K562 (cell line): ENCODE results near the gene SRPK1. TPM values are rescaled to one million over a fixed set of nuclear protein-coding genes. Genes with fewer than 3 reads are reported as not detected.

ENCODE experiments used
- ATAC-seq: fragments of 200-7000 bp; cut with Tn5 transposase; 3 replicates; pipeline ENCODE4 v1.9.1; 2020; ENCODE audit warnings: moderate library complexity
- BruUV-seq: library from RNA; stranded (reverse); fragments of 400-500 nt; replicated peaks from 2 replicates; lab custom pipeline; 2021; lab: Mats Ljungman, UMichigan
- CTCF ChIA-PET: fragments of 300-600 bp; formaldehyde crosslinking; extraction: SDS; loops from one replicate; lab custom pipeline; 2021; ENCODE audit warnings: low intra/inter-chr PET ratio; lab: Yijun Ruan, JAX
- POLR2A ChIA-PET: fragments of 300-600, 350-650 bp; sonication (Branson Sonifier 250); formaldehyde crosslinking; extraction: SDS; loops from one replicate; lab custom pipeline; 2021; ENCODE audit warnings: antibody characterized with exemption, inconsistent platforms; lab: Yijun Ruan, JAX
- DNase-seq, 4 experiments: peaks; one replicate each; pipeline versions ENCODE4 v3.0.0 to v3.0.0-alpha.2; 2011 to 2018; ENCODE audit warnings: low spot score in 3 of 4, mixed read lengths in 3 of 4; ENCODE audit errors: extremely low read depth in 1 of 4
- FAIRE-seq: peaks from 2 replicates; lab custom pipeline; 2011; peaks lifted over from hg19 to GRCh38; lab: Jason Lieb, UNC
- H2AFZ ChIP-seq: 2 replicates; pipeline ENCODE4 v1.6.0; 2011; ENCODE audit warnings: low read depth, low read length, control low read depth, inconsistent platforms
- H3K27ac ChIP-seq: fragments of 200-600 bp; 3 replicates; pipeline ENCODE4 v1.8.0; 2011; ENCODE audit warnings: low read depth, mild to moderate bottlenecking, control low read depth, inconsistent platforms, low read length, moderate library complexity, mixed read lengths; ENCODE audit errors: extremely low read depth
- H3K27me3 ChIP-seq, 2 experiments: fragments of 300-600 bp in 1 of 2; 2 replicates in 1 of 2; 3 replicates in 1 of 2; pipeline versions ENCODE4 v1.6.0 to v1.8.0; 2011; ENCODE audit warnings: inconsistent platforms in 2 of 2, low read length in 2 of 2, mild to moderate bottlenecking in 1 of 2, mixed read lengths in 1 of 2, moderate library complexity in 1 of 2; ENCODE audit not compliant: control insufficient read depth in 2 of 2, insufficient read depth in 2 of 2
- H3K36me3 ChIP-seq: fragments of 300-600 bp; 3 replicates; pipeline ENCODE4 v1.8.0; 2011; ENCODE audit warnings: mild to moderate bottlenecking, low read length, inconsistent platforms; ENCODE audit not compliant: control insufficient read depth, insufficient read depth
- H3K4me1 ChIP-seq, 2 experiments: fragments of 200-600 bp in 1 of 2; replicated peaks in 1 of 2; 2 replicates in 1 of 2; 3 replicates in 1 of 2; pipeline versions ENCODE4 v1.5.1 to v1.8.0; 2011; ENCODE audit warnings: inconsistent platforms in 2 of 2, low read length in 2 of 2, mild to moderate bottlenecking in 1 of 2, mixed read lengths in 1 of 2, moderate library complexity in 1 of 2; ENCODE audit not compliant: control insufficient read depth in 2 of 2, insufficient read depth in 2 of 2
- H3K4me2 ChIP-seq: 2 replicates; pipeline ENCODE4 v1.6.1; 2011; ENCODE audit warnings: low read length, control low read depth, inconsistent platforms, mixed read lengths; ENCODE audit not compliant: insufficient read depth
- H3K4me3 ChIP-seq: fragments of 200-600 bp; sonication (generic), shearing (Covaris generic); 2 replicates; pipeline ENCODE4 v1.5.1; 2016; ENCODE audit warnings: control low read depth, inconsistent platforms
- H3K79me2 ChIP-seq: fragments of 200-600 bp; 3 replicates; pipeline ENCODE4 v1.8.0; 2011; ENCODE audit warnings: low read length, inconsistent platforms; ENCODE audit not compliant: control insufficient read depth, insufficient read depth
- H3K9ac ChIP-seq, 2 experiments: 2 replicates each; pipeline versions ENCODE4 v1.6.0 to v1.6.1; 2011; ENCODE audit warnings: low read depth in 2 of 2, low read length in 2 of 2, control low read depth in 1 of 2, inconsistent platforms in 1 of 2, mild to moderate bottlenecking in 1 of 2, mixed read lengths in 1 of 2; ENCODE audit not compliant: insufficient read depth in 1 of 2
- H3K9me1 ChIP-seq: one replicate; pipeline ENCODE4 v1.6.0; 2011; ENCODE audit warnings: inconsistent platforms, mild to moderate bottlenecking, low read length, moderate library complexity; ENCODE audit not compliant: control insufficient read depth, insufficient read depth
- H3K9me3 ChIP-seq: replicated peaks from 2 replicates; pipeline ENCODE4 v1.5.1; 2011; ENCODE audit warnings: low read depth, low read length, inconsistent platforms; ENCODE audit not compliant: control insufficient read depth, insufficient read depth
- H4K20me1 ChIP-seq: replicated peaks from 2 replicates; pipeline ENCODE4 v1.6.1; 2011; ENCODE audit warnings: low read length, inconsistent platforms, mixed read lengths; ENCODE audit not compliant: control insufficient read depth, insufficient read depth
- CBX2 ChIP-seq: fragments of 200-600 bp; sonication (generic); IDR thresholded peaks from one replicate; pipeline ENCODE4 v1.6.1; 2012; ENCODE audit warnings: mild to moderate bottlenecking, low read length, inconsistent platforms; ENCODE audit not compliant: insufficient read depth, poor library complexity, severe bottlenecking
- CEBPB ChIP-seq: fragments of 450-650 bp; IDR thresholded peaks from 2 replicates; pipeline ENCODE4 v1.6.1; 2016; ENCODE audit warnings: missing genetic modification characterization, missing compliant biosample characterization
- EHMT2 ChIP-seq: fragments of 450-650 bp; IDR thresholded peaks from 2 replicates; pipeline ENCODE4 v1.6.1; 2018; ENCODE audit warnings: antibody characterized with exemption
- FUS ChIP-seq: fragments of 200-400 bp; formaldehyde crosslinking; optimal IDR thresholded peaks from 2 replicates; pipeline ENCODE3; 2017; ENCODE audit warnings: low read depth, low read length
- HCFC1 ChIP-seq: IDR thresholded peaks from 2 replicates; pipeline ENCODE4 v1.6.1; 2012; ENCODE audit warnings: low read depth, low read length, improper control_type of control experiment
- HNRNPL ChIP-seq: fragments of 200-400 bp; formaldehyde crosslinking; IDR thresholded peaks from 2 replicates; pipeline ENCODE4 v1.6.1; 2017; ENCODE audit warnings: low read depth, mild to moderate bottlenecking, low read length
- LARP7 ChIP-seq: fragments of 450-650 bp; IDR thresholded peaks from 2 replicates; pipeline ENCODE4 v1.6.1; 2016
- LCOR ChIP-seq: sonication (generic); formaldehyde crosslinking; IDR thresholded peaks from 2 replicates; pipeline ENCODE4 v1.8.0; 2022; ENCODE audit warnings: mild to moderate bottlenecking, missing genetic modification reagents
- MCM5 ChIP-seq: fragments of 450-650 bp; IDR thresholded peaks from 2 replicates; pipeline ENCODE4 v1.6.1; 2016; ENCODE audit warnings: low read depth
- MIER1 ChIP-seq: fragments of 450-650 bp; IDR thresholded peaks from 2 replicates; pipeline ENCODE4 v1.6.1; 2016; ENCODE audit warnings: antibody characterized with exemption, mild to moderate bottlenecking, low read depth
- NFYB ChIP-seq: IDR thresholded peaks from 2 replicates; pipeline ENCODE4 v1.6.1; 2011; ENCODE audit warnings: mild to moderate bottlenecking, moderate library complexity; ENCODE audit not compliant: insufficient read length; ENCODE audit errors: extremely low read depth
- PCBP1 ChIP-seq: fragments of 200-400 bp; formaldehyde crosslinking; IDR thresholded peaks from 2 replicates; pipeline ENCODE4 v1.6.1; 2018; ENCODE audit warnings: mild to moderate bottlenecking, low read depth, low read length; ENCODE audit not compliant: poor library complexity, severe bottlenecking
- RBM25 ChIP-seq: fragments of 200-400 bp; formaldehyde crosslinking; IDR thresholded peaks from 2 replicates; pipeline ENCODE4 v1.6.1; 2018; ENCODE audit warnings: low read length, low read depth, moderate library complexity; ENCODE audit not compliant: severe bottlenecking
- XRCC4 ChIP-seq: IDR thresholded peaks from one replicate; pipeline ENCODE4 v1.6.1; 2011; ENCODE audit not compliant: insufficient read depth, insufficient read length; ENCODE audit errors: extremely low read depth
- ZKSCAN1 ChIP-seq: fragments of 150-350 bp; IDR thresholded peaks from 2 replicates; pipeline ENCODE4 v1.6.1; 2016; ENCODE audit warnings: low read depth, low read length
- ZNF282 ChIP-seq: sonication (generic); formaldehyde crosslinking; IDR thresholded peaks from 2 replicates; pipeline ENCODE4 v1.8.1; 2023; ENCODE audit warnings: missing genetic modification reagents
- ZNF561 ChIP-seq: fragments of 450-650 bp; formaldehyde crosslinking; conservative IDR thresholded peaks from 2 replicates; pipeline ENCODE4 v1.4.0; 2020; ENCODE audit warnings: mild to moderate bottlenecking, moderate library complexity
- ZNF584 ChIP-seq: fragments of 200-800 bp; sonication (Bioruptor generic); IDR thresholded peaks from 2 replicates; pipeline ENCODE4 v1.6.1; 2016; ENCODE audit warnings: low read depth, mild to moderate bottlenecking, missing genetic modification characterization, missing compliant biosample characterization
- in situ Hi-C: fragments of 300-500 bp; cut with MboI; formaldehyde crosslinking; loops from 4 replicates; pipeline ENCODE4 v1.15.0; 2018; ENCODE audit warnings: inconsistent platforms, mixed read lengths
- intact Hi-C: fragments of 100-400 bp; cut with micrococcal nuclease; formaldehyde crosslinking; loops from 2 replicates; pipeline ENCODE4 v1.14.2; 2022
- polyA plus RNA-seq, 8 experiments: library from polyadenylated mRNA; depleted of rRNA in 4 of 8; stranded (reverse) in 5 of 8; unstranded in 3 of 8; fragments of >200 nt; fragmentation: Nextera tagmentation in 2 of 8; fragmentation: Illumina TruSeq in 1 of 8; extraction: Ambion mirVana in 2 of 8; extraction: Trizol in 1 of 8; gene quantifications; 2 replicates each; pipeline versions ENCODE4 v1.2.1 to v1.2.3, GENCODE V29; 2011 to 2014; ENCODE audit warnings: inconsistent platforms in 1 of 8, missing spikeins in 1 of 8
- total RNA-seq, 7 experiments: library from RNA; depleted of rRNA in 6 of 7; stranded (reverse); fragments of >200 nt in 6 of 7; fragmentation: Illumina TruSeq in 2 of 7; extraction: Trizol in 2 of 7; gene quantifications; 2 replicates each; pipeline versions ENCODE4 v1.2.1 to v1.2.3, GENCODE V29; 2011 to 2021; ENCODE audit warnings: low replicate concordance in 1 of 7
- TF ChIP-seq, protein P1 (sequence below): fragments of 450-650 bp; formaldehyde crosslinking; IDR thresholded peaks from 2 replicates; pipeline ENCODE4 v1.4.0; 2022; ENCODE audit warnings: missing genetic modification characterization
- TF ChIP-seq, protein P2 (sequence below): fragments of 250-450 bp; sonication (Bioruptor Pico); IDR thresholded peaks from 2 replicates; pipeline ENCODE4 v1.6.1; 2021; ENCODE audit warnings: mild to moderate bottlenecking
- TF ChIP-seq, protein P3 (sequence below): fragments of 450-650 bp; IDR thresholded peaks from 2 replicates; pipeline ENCODE4 v1.6.1; 2016; ENCODE audit warnings: low read depth, mild to moderate bottlenecking, moderate library complexity
- TF ChIP-seq, protein P4 (sequence below), 3 experiments: IDR thresholded peaks in 2 of 3; conservative IDR thresholded peaks in 1 of 3; 2 replicates each; pipeline ENCODE4 v1.5.1; 2011 to 2012; ENCODE audit warnings: low read length in 3 of 3, mild to moderate bottlenecking in 3 of 3, control low read depth in 2 of 3, improper control_type of control experiment in 1 of 3, inconsistent platforms in 1 of 3, low read depth in 1 of 3, mixed read lengths in 1 of 3, moderate library complexity in 1 of 3; ENCODE audit not compliant: insufficient read depth in 2 of 3

Gene SRPK1
- total and polyA plus RNA-seq, 9 of the 15 experiments (the other 6 are each of a cell fraction or from before 2014, with no cell fraction given) = 99.6 to 185 (median 159) TPM

DNA sequence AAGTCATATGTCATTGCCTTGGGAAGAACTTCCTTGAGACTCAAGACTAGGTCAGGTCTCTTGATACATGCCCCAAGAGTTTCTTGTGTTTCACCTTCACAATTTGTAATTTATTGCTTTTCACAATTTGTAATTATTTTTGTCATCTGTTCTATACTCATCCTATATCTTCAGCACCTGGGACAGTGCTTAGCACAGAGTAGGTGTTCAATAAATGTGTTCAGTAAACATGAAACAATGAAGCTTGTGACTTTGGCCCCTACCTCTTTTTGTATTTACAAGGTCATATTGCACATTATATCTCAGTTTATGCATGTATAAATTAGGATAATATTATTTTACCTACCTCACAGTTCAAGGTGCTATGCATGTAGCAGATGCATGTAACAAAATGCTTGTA is 21.5 kb upstream of the SRPK1 start:
- Histone ChIP-seq H3K4me1 (no peaks in the 10 kb centered on the region), H3K4me3 (no peak overlapping the region), H3K9me1 (no peaks in the 10 kb centered on the region), H3K27ac (no peak overlapping the region), H3K36me3 (no peaks in the 10 kb centered on the region), H3K4me2 (no peak overlapping the region), H3K79me2 (no peaks in the 10 kb centered on the region), H3K9ac (no peak overlapping the region), H2AFZ (no peak overlapping the region), H3K9me3 (no peaks in the 10 kb centered on the region), H4K20me1 (no peaks in the 10 kb centered on the region), H3K27me3 (peaks cover 0 to 5% of the 10 kb centered on the region in 2 experiments; a peak in 3 of 5 replicates)
- no peak for ATAC-seq
- DNase-seq = no peak
- intact Hi-C loops = no loop called here
- in situ Hi-C loops = no loop called here
- no peak for FAIRE-seq
- BruUV-seq = no TSS peak
- ChIA-PET POLR2A (no interaction called here), CTCF (no interaction called here)
- TF ChIP-seq, protein P1, sequence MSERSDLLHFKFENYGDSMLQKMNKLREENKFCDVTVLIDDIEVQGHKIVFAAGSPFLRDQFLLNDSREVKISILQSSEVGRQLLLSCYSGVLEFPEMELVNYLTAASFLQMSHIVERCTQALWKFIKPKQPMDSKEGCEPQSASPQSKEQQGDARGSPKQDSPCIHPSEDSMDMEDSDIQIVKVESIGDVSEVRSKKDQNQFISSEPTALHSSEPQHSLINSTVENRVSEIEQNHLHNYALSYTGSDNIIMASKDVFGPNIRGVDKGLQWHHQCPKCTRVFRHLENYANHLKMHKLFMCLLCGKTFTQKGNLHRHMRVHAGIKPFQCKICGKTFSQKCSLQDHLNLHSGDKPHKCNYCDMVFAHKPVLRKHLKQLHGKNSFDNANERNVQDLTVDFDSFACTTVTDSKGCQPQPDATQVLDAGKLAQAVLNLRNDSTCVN (CRISPR knock-in tag) = no peak
- TF ChIP-seq MCM5 (no peak), HCFC1 (no peak), CEBPB (tag) (no peak), ZNF584 (CRISPR knock-in tag) (no peak), FUS (no peak), RBM25 (peak; percentile 23), MIER1 (peak; percentile 68; the same call in 1 of the 2 replicates), ZNF561 (CRISPR knock-in tag) (no peak), PCBP1 (no peak), NFYB (no peak), EHMT2 (peak; percentile 76; the same call in 1 of the 2 replicates), LARP7 (no peak), CBX2 (no peak), ZNF282 (CRISPR knock-in tag) (no peak), HNRNPL (no peak), ZKSCAN1 (0 out of 2 replicates have a peak, but pooled peaks have one; percentile 36), LCOR (CRISPR knock-in tag) (no peak), XRCC4 (no peak)
- TF ChIP-seq, protein P2, sequence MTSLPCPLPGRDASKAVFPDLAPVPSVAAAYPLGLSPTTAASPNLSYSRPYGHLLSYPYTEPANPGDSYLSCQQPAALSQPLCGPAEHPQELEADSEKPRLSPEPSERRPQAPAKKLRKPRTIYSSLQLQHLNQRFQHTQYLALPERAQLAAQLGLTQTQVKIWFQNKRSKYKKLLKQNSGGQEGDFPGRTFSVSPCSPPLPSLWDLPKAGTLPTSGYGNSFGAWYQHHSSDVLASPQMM (CRISPR knock-in tag) = no peak
- TF ChIP-seq, protein P3, sequence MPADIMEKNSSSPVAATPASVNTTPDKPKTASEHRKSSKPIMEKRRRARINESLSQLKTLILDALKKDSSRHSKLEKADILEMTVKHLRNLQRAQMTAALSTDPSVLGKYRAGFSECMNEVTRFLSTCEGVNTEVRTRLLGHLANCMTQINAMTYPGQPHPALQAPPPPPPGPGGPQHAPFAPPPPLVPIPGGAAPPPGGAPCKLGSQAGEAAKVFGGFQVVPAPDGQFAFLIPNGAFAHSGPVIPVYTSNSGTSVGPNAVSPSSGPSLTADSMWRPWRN = no peak
- TF ChIP-seq, protein P4, sequence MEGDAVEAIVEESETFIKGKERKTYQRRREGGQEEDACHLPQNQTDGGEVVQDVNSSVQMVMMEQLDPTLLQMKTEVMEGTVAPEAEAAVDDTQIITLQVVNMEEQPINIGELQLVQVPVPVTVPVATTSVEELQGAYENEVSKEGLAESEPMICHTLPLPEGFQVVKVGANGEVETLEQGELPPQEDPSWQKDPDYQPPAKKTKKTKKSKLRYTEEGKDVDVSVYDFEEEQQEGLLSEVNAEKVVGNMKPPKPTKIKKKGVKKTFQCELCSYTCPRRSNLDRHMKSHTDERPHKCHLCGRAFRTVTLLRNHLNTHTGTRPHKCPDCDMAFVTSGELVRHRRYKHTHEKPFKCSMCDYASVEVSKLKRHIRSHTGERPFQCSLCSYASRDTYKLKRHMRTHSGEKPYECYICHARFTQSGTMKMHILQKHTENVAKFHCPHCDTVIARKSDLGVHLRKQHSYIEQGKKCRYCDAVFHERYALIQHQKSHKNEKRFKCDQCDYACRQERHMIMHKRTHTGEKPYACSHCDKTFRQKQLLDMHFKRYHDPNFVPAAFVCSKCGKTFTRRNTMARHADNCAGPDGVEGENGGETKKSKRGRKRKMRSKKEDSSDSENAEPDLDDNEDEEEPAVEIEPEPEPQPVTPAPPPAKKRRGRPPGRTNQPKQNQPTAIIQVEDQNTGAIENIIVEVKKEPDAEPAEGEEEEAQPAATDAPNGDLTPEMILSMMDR (IDR thresholded peaks at IDR 0.05 in 2 of 3, conservative IDR thresholded peaks at IDR 0.05 in 1 of 3; ENCODE audit: insufficient read depth in 2 of 3, low read depth in 1 of 3, low read length in 3 of 3) = no peak
